ENCODE results near the gene ZNF837.
A peak's percentile ranks its signal among the peaks of the same experiment; 100 is the strongest.

GRCh38 chr19:58338825-58339558 lies 41.8 kb downstream of the ZNF837 start:
- TF ChIP-seq, protein P1, sequence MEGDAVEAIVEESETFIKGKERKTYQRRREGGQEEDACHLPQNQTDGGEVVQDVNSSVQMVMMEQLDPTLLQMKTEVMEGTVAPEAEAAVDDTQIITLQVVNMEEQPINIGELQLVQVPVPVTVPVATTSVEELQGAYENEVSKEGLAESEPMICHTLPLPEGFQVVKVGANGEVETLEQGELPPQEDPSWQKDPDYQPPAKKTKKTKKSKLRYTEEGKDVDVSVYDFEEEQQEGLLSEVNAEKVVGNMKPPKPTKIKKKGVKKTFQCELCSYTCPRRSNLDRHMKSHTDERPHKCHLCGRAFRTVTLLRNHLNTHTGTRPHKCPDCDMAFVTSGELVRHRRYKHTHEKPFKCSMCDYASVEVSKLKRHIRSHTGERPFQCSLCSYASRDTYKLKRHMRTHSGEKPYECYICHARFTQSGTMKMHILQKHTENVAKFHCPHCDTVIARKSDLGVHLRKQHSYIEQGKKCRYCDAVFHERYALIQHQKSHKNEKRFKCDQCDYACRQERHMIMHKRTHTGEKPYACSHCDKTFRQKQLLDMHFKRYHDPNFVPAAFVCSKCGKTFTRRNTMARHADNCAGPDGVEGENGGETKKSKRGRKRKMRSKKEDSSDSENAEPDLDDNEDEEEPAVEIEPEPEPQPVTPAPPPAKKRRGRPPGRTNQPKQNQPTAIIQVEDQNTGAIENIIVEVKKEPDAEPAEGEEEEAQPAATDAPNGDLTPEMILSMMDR (IDR thresholded peaks at IDR 0.05): peak; percentile 54
- no peak for TF ChIP-seq EZH2 (IDR thresholded peaks at IDR 0.05)
- no peak for TF ChIP-seq EZH2phosphoT487 (IDR thresholded peaks at IDR 0.05)
